GM12864 (cell line): ENCODE data around the gene PARVB.

Experiments used
- DNase-seq: peaks from one replicate; pipeline ENCODE4 v3.0.0-alpha.2; 2011; ENCODE audit warnings: low read depth
- H3K4me3 ChIP-seq: 2 replicates; pipeline ENCODE4 v1.5.1; 2011; ENCODE audit warnings: mild to moderate bottlenecking, low read depth, low read length, control low read depth
- CTCF ChIP-seq: IDR thresholded peaks from 2 replicates; pipeline ENCODE4 v1.5.1; 2011; ENCODE audit warnings: low read depth, mild to moderate bottlenecking, moderate library complexity, low read length, control low read depth, inconsistent platforms; ENCODE audit errors: missing control alignments

Gene PARVB

GRCh38 chr22:44091751-44092150 is 67.6 kb downstream of the PARVB start:
- DNase-seq = no peak
- H3K4me3 ChIP-seq = no peak overlapping the region
- TF ChIP-seq CTCF = no peak

- TF ChIP-seq CTCF = no peak
- H3K4me3 ChIP-seq = no peak overlapping the region
- no peak for DNase-seq
These were observed 68.6 kb downstream of the PARVB start for GRCh38 chr22:44092636-44093220.

GRCh38 chr22:44093791-44094190 is 69.7 kb downstream of the PARVB start:
- no peak overlapping the region for H3K4me3 ChIP-seq
- no peak for DNase-seq
- no peak for TF ChIP-seq CTCF

GRCh38 chr22:44094751-44095302 is 70.7 kb downstream of the PARVB start:
- no peak for TF ChIP-seq CTCF
- DNase-seq = no peak
- no peak overlapping the region for H3K4me3 ChIP-seq

GRCh38 chr22:44096736-44097135 is 72.6 kb downstream of the PARVB start:
- no peak for DNase-seq
- H3K4me3 ChIP-seq = no peak overlapping the region
- no peak for TF ChIP-seq CTCF

GRCh38 chr22:44097263-44098020 is 73.3 kb downstream of the PARVB start:
- H3K4me3 ChIP-seq = no peak overlapping the region
- no peak for TF ChIP-seq CTCF
- DNase-seq = no peak
